HG03521 (cell line): Measurements from ENCODE around the gene MGA.

Source experiments
- ATAC-seq: cut with Tn5 transposase; IDR thresholded peaks from one replicate; pipeline ENCODE4 v1.9.1; 2021; ENCODE audit warnings: mild to moderate bottlenecking, moderate library complexity; ENCODE audit not compliant: unreplicated experiment

Gene MGA

DNA sequence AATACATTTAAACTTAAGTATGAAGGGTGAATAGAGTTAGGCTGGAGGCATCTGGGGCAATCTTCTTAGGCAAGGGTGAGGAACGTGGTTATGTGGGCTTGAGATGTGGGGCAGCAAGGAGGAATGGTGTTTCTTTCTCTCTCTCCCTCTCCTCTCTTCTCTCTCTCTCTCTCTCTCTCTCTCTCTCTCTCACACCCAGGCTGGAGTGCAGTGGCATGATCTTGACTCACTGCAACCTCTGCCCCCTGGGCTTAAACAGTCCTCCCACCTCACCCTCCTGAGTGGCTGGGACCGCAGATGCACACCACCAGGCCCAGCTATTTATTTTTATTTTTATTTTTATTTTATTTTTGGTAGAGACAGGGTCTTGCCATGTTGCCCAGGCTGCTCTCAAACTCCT lies 4.0 kb upstream of the MGA start:
- ATAC-seq, result no peak

- no peak for ATAC-seq
These were observed 1.5 kb upstream of the MGA start for GRCh38 chr15:41658689-41659088.

GRCh38 chr15:41659190-41659589 lies 1.0 kb upstream of the MGA start:
- no peak for ATAC-seq

DNA sequence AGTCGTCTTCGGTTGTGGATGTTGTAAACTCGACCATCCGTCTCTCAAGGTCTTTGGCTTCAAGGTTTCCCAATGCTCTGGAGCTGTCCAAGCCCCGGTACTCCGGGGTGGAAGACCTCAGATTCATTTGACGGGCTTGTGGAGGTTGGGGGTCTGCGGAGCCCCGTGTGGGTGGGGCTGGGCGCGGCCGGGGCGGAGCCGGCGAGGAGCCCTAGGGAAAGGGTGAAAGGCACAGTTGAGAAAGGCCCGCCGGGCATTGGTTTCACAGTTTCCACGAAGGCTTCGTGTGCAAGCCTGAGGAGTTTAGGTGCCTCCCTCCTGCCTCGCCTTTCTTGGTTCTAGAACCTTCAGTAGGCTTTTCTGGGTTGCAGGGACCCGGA lies 360 bp upstream of the MGA start:
- ATAC-seq, result no peak

DNA sequence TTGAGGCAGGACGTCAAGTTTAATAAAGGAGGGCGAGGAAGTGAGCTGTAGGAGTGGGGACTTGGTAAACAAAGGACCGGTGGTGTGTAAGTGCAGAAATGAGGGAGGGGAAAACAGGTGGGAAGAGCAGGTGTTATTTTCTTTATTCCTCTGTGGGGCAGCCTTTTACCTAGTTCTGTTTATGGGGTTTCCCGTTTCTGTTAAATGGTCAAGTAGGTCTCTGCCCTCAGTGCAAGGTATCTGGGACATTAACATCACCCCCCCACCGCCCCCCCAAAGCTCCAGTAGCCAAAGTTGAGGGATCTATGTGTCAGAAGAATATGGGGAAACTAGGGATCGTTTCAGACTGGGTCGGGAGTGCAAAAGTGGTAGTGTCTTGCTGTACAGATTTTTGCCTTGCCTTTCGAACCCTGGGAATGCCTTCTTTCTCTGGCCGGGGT lies 893 bp downstream of the MGA start:
- no peak for ATAC-seq

- peak; percentile 29 for ATAC-seq
These were observed 1.5 kb downstream of the MGA start for GRCh38 chr15:41661518-41662225.

GRCh38 chr15:41666353-41666920 lies 6.2 kb downstream of the MGA start:
- no peak for ATAC-seq

DNA sequence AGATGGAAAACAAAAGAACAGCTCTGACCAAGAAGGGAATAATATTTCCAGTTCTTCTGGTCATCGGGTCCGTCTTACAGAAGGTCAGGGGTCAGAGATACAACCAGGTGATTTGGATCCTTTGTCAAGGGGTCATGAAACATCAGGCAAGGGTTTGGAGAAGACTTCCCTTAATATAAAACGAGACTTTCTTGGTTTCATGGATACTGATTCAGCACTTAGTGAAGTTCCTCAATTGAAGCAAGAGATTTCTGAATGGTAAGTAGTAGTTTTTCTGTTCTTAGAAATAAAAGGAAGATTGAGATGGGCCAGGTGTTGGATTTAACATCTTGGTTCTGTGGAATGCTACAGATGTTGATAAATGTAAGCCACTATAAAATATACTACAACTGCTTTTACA lies 9.5 kb downstream of the MGA start:
- ATAC-seq, result no peak

DNA sequence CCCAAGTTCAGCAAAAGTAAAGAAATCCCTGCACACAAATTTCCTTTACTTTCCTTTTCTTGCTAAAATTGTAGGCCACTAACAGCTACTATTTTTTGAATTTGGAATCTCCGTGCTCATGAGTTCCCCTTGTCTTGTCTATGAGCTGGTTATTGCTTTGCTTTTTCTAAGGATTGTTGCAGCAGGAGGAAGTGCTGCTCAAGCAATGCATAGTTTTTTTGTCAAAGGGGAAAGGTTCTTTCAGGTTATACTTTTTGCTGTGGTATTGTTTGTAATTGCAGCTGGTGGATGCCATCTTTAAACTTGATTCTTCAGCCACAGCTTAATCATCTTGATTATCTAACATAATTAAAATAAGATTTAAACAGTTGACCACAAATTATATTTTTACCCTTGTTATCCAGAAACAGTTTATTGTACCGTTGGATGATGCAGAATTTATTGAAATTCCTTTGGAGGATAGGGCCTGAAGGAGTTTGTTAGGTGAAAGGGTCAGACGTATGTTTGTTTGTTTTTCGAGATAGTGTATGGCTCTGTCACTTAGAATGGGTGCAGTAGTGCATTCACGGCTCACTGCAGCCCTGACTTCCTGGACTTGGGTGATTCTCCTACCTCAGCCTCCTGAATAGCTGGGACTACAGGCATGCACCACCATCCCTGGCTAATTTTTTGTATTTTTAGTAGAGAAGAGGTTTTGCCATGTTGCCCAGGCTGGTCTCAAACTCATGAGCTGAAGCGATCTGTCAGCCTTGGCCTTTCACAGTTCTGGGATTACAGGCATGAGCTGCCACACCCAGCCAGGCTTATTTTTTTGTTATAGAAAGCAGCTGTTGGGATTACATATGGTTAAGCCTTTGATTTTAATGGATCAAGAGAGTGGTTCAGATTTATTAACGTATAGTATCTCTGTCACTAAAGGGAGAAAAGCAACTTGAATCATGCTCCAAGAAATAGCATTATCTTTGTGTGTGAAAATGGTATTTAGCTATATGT lies 11.7 kb downstream of the MGA start:
- no peak for ATAC-seq

DNA sequence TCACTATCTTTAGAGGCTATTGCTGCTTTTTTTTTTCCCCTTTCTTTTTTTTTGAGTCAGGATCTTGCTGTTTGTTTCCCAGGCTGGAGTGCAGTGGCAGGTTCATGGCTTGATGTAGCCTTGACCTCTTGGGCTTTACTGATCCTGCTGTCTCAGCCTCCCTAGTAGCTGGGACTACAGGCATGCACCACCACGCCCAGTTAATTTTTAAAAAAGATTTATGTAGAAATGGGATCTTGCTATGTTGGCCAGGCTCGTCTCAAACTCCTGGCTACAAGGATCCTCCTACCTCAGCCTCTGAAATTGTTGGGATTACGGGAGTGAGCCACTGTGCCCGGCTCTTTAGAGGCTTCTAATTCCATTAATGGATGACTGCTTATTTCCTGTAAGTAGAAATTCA lies 15.1 kb downstream of the MGA start:
- no peak for ATAC-seq

GRCh38 chr15:41678742-41679141 lies 18.5 kb downstream of the MGA start:
- ATAC-seq, result no peak

- no peak for ATAC-seq
These were observed 23.8 kb downstream of the MGA start for GRCh38 chr15:41683955-41684354.

DNA sequence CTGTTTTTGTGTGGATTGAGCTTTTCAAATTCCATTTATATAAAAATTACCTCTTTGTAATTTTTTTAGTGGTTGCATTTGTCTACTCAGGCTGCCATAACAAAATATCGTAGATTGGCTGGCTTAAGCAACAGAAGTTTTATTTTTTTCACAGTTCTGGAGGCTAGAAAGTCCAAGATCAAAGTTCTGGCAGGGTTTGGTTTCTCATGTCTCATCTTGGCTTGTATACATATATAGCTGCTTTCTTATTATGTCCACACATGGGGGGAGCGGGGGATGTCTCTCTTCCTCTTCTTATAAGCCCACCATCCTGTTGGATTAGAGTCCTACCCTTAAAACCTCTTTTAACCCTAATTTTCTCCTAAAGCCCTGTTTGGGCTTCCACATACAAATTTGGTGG lies 28.5 kb downstream of the MGA start:
- no peak for ATAC-seq

DNA sequence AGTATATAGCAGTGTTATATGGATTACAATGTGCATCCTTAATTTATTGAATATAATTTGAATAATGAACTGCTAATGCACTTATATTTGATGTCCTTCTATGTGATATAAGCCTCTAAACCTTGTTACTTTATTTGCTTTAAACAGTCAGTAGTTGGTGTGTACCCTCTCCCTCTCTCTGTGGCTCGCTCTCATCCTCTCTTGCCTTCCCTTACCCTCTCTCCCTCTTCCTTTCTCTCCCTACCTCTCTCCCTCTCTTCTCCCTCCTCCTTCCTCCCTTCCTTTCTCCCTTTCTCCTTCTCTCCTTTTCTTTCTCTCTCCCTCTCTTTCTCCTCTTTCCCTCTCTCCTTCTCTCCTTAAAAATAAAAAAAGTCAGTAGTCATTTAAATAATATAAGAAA lies 28.9 kb downstream of the MGA start:
- no peak for ATAC-seq

GRCh38 chr15:41689834-41690233 lies 29.6 kb downstream of the MGA start:
- no peak for ATAC-seq

GRCh38 chr15:41690636-41691035 lies 30.4 kb downstream of the MGA start:
- no peak for ATAC-seq

DNA sequence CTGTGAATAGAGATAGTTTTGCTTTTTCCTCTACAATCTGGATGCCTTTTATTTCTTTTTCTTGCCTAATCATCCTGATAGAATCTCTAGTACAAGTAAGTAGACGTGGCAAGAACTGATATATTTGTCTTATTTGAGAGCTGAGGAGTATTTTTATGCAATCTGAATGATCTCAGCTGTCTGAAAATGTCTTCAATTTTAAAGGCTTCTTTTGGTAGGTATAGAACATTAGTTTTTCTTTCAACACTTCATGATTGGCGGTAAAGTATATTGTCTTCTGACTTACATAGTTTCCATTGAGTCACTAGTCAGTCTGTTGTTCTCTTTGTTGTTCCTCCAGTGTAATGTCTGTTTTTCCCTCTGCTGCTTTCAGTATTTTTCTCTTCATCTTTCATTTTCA lies 31.3 kb downstream of the MGA start:
- no peak for ATAC-seq

DNA sequence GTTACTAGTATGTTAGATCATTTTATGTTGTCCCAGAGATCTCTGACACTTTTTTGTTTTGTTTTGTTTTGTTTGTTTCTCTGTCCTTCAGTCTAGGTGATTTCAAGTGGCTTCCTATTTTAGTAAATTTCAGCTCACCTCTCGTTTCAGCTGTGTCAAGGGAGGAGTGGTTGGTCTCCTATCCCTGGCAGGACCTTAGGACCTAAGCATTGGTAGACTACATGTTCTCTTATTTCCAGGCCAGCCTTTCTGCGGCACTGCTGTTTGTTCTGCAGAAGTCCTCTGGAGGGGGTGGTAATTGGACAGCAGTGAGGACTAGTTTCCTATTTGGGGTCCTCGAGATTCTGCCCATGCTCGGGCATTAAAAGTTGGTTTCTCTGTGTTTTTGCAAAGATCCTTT lies 31.8 kb downstream of the MGA start:
- no peak for ATAC-seq

DNA sequence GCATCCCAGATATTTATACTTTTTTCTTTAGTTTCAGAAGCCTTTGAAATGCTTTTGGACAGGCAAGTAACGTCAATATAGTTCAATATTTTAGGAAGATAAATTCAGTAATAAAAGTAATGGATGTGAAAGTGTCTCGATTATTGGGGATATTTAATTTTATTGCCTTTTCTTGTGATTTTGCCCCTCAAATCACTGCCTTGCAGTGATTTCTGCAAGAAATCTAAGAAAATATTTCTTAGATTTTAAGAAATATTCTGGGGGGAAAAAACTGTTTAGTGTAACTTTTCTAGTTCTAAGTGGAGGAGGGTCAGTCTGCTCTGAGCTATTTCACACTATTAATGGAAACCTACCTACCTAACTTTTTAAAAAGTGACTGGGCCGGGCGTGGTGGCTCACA lies 33.6 kb downstream of the MGA start:
- no peak for ATAC-seq

GRCh38 chr15:41695750-41696436 lies 35.7 kb downstream of the MGA start:
- peak; percentile 83 for ATAC-seq

GRCh38 chr15:41698779-41699178 lies 38.6 kb downstream of the MGA start:
- ATAC-seq, result no peak
